Mucosa of descending colon (tissue), 3 donors: ENCODE results near the gene SNCA. TPM values are rescaled to one million over a fixed set of nuclear protein-coding genes. Genes with fewer than 3 reads are reported as not detected.

Experiments
- ATAC-seq: fragments of 200-7000 bp; cut with Tn5 transposase; one replicate; pipeline ENCODE4 v1.9.1; 2020; ENCODE audit warnings: mild to moderate bottlenecking, moderate library complexity
- DNase-seq, 3 donors: peaks; one replicate each; pipeline ENCODE4 v3.0.0-alpha.2; 2020
- H3K36me3 ChIP-seq: fragments of 200-600 bp; one replicate; pipeline ENCODE4 v1.8.0; 2021; ENCODE audit warnings: low read depth, mild to moderate bottlenecking
- H3K4me1 ChIP-seq: fragments of 200-600 bp; one replicate; pipeline ENCODE4 v1.8.0; 2021; ENCODE audit warnings: low read depth, mild to moderate bottlenecking
- H3K4me3 ChIP-seq: fragments of 200-600 bp; one replicate; pipeline ENCODE4 v1.8.0; 2021; ENCODE audit warnings: mild to moderate bottlenecking
- H3K9me3 ChIP-seq: fragments of 200-600 bp; one replicate; pipeline ENCODE4 v1.8.0; 2021; ENCODE audit warnings: mild to moderate bottlenecking
- intact Hi-C, 2 donors: fragments of 100-400 bp; cut with DNase I in 1 of 2; cut with micrococcal nuclease in 1 of 2; formaldehyde crosslinking; loops; one replicate each; pipeline versions ENCODE4 v1.11.0 to v1.11.1; 2022; cut with DNase I, micrococcal nuclease
- total RNA-seq, 3 donors: library from RNA; stranded (reverse); fragmentation: NEBNext Ultra II Directional in 2 of 3; extraction: Animal tissue kit (Norgen Biotek cat#: 25700) in 2 of 3; gene quantifications; one replicate each; pipeline versions ENCODE4 v1.2.1 to v1.2.4, GENCODE V29; 2021 to 2023
- TF ChIP-seq, protein P1 (sequence below): fragments of 200-600 bp; IDR thresholded peaks from one replicate; pipeline ENCODE4 v1.8.0; 2022; ENCODE audit warnings: antibody characterized with exemption, mild to moderate bottlenecking
- donor health status: DM: no; HTN: no; CAD: no; lungs with moderate emphysema.
- donor health status: DM: no; HTN: no; CAD: no.
- donor health status: DM: no; HTN: yes; CAD: no.

SNCA gene
- total RNA-seq, 3 donors from 2014 or later = 0.43 to 17.9 (median 3.1) TPM

- TF ChIP-seq, protein P1, sequence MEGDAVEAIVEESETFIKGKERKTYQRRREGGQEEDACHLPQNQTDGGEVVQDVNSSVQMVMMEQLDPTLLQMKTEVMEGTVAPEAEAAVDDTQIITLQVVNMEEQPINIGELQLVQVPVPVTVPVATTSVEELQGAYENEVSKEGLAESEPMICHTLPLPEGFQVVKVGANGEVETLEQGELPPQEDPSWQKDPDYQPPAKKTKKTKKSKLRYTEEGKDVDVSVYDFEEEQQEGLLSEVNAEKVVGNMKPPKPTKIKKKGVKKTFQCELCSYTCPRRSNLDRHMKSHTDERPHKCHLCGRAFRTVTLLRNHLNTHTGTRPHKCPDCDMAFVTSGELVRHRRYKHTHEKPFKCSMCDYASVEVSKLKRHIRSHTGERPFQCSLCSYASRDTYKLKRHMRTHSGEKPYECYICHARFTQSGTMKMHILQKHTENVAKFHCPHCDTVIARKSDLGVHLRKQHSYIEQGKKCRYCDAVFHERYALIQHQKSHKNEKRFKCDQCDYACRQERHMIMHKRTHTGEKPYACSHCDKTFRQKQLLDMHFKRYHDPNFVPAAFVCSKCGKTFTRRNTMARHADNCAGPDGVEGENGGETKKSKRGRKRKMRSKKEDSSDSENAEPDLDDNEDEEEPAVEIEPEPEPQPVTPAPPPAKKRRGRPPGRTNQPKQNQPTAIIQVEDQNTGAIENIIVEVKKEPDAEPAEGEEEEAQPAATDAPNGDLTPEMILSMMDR = no peak
- H3K36me3 ChIP-seq = no peaks in the 10 kb centered on the region
- H3K9me3 ChIP-seq = no peaks in the 10 kb centered on the region
- intact Hi-C loops = no loop called here
- no peak for ATAC-seq
- no peaks in the 10 kb centered on the region for H3K4me1 ChIP-seq
- DNase-seq = no peak
- no peak overlapping the region for H3K4me3 ChIP-seq
Observed at GRCh38 chr4:89755220-89755619, 81.7 kb downstream of the SNCA start.

- intact Hi-C loops = no loop called here
Observed at GRCh38 chr4:89754531-89754930, 82.4 kb downstream of the SNCA start.

DNA sequence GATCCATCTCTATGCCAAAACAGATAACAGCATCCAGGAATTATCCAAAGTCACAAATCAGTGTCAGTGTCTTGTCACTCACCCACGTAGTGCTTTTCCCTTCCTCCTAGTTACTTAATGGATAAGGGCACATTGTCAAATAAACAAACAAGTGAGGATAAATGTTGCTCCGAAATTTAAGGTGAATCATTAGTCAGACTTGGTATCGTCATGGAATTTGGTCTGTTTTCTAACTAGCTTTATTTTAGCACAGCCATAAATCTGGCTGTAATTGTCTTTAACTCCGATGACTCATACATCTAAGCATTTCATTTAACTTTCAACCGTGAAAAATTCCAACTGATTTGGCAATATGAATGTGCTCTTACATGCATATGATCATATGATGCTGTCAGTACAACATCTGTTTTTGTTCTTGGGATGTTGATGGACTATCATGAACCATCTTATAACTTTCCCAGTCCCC, 83.3 kb downstream of the SNCA start:
- intact Hi-C loops = no loop called here
- ATAC-seq = peak; percentile 65
- TF ChIP-seq, protein P1 = no peak
- Histone ChIP-seq H3K4me3 (no peak overlapping the region), H3K36me3 (no peaks in the 10 kb centered on the region), H3K4me1 (no peaks in the 10 kb centered on the region), H3K9me3 (no peaks in the 10 kb centered on the region)
- DNase-seq = no peak

More at GRCh38 chr4:89754531-89754930, 82.4 kb downstream of the SNCA start:
- ATAC-seq (no peak), DNase-seq (no peak)
- TF ChIP-seq, protein P1 = no peak
- Histone ChIP-seq H3K4me3 (no peak overlapping the region), H3K4me1 (no peaks in the 10 kb centered on the region), H3K36me3 (no peaks in the 10 kb centered on the region), H3K9me3 (no peaks in the 10 kb centered on the region)

DNA sequence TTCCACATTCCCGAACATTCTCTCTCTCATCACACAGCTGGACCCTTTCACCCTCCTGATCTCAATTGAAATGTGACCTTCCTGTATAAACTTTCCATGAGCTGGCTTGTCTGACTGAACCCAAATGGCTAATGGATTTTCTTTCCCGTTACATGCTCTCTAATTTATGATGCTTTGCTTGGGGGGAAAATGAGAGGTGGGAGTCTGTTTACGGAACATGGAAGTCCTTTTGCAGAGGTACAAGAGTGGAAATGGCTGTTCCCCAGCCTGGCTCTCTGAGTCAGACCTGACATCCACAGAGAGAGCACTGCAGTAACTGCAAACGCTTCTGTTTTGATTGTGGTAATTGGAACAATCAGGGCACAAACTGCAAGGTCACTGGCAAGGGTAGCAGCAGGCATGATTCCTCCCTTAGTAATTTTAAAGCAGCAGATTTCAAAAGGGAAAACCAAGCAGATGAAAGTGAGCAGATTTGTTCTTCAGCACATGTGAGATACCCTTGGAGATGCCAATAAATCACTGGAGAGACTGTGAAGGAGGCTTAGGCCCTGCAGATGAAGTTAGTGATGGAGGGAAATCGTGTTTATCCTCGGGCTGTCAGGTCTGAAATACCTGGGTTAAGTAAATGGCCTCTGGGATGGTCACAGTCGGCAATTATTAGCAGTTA, 83.9 kb downstream of the SNCA start:
- no peaks in the 10 kb centered on the region for H3K4me1 ChIP-seq
- no peak for DNase-seq
- H3K9me3 ChIP-seq = no peaks in the 10 kb centered on the region
- H3K36me3 ChIP-seq = no peaks in the 10 kb centered on the region
- no peak overlapping the region for H3K4me3 ChIP-seq
- TF ChIP-seq, protein P1 = no peak
- no peak for ATAC-seq
- intact Hi-C loops = no loop called here

- Histone ChIP-seq H3K4me1 (no peaks in the 10 kb centered on the region), H3K9me3 (no peaks in the 10 kb centered on the region), H3K4me3 (no peak overlapping the region), H3K36me3 (no peaks in the 10 kb centered on the region)
- TF ChIP-seq, protein P1 = no peak
- DNase-seq (no peak), ATAC-seq (no peak)
- intact Hi-C loops = no loop called here
Observed at GRCh38 chr4:89751416-89751815, 85.5 kb downstream of the SNCA start.
